ENCODE data around the gene GPRIN2.
"Not testable (repeated sequence)": the region's sequence is repeated elsewhere in the genome, so short reads cannot be mapped to it uniquely, and the experiment has no call there.

GPRIN2 gene

DNA sequence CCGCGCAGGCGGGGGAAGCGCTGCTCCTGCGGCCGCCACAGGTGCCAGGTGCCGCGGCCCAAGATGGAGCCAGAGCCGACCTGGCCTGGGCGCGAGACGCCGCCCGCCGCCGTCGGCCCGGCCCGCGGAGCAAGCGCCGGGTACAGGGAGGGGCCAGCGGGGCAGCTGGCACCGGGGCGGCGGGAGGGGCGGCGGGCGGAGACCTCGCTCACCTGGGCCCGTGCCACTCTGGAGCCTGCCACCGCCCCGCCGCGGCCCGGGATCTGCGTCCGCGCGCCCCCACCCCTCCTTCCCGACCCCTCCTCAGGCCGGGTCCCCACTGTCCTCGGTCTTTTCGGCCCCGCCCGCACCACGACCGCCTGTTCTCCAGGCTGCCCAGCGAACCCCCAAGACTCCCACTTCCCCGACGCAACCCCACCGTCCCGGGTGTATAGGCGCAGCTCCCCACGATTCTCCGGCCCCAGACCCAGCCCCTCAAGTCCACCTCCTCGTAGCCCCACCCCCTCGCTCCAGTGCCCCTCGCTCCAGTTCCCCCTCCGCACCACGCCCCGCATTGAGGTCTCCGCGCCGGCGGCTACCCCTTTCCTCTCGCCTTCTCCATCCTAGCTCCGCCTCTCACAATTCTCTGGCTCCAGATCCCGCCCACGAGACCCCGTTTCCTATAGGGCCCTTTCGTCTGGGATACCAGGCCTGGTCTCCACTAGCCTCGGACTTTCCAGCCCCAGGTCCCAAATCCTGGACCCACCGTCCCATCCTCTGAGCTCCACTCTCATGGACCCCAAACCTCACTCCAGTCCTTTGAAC lies at the start of gene GPRIN2:
TSS of gene GPRIN2 (minus strand) at position 144 of the 804 bp plus-strand sequence. CDS start 5,922 bp downstream, outside the sequence.
- no peak for DNase-seq (ENCODE audit: low spot score)

DNA sequence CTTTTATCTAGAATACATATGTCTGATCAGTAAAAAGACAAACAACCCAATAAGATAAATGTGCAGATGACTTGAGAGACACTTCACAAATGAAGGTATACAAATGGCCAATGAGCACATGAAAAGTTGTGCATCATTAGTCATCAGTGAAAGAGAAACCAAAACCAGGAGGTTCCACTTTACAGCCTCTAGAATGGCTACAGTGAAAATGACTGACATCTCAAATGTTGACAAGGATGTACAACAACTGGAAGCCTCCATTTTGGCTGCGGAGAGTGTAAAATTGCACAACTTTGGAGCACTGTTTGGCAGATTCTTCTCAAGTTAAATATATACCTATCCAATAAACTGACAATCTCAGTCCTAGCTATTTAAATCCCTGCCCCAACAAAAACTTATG lies 44.1 kb upstream of the GPRIN2 start:
- not testable (repeated sequence) for DNase-seq (ENCODE audit: low spot score)

DNA sequence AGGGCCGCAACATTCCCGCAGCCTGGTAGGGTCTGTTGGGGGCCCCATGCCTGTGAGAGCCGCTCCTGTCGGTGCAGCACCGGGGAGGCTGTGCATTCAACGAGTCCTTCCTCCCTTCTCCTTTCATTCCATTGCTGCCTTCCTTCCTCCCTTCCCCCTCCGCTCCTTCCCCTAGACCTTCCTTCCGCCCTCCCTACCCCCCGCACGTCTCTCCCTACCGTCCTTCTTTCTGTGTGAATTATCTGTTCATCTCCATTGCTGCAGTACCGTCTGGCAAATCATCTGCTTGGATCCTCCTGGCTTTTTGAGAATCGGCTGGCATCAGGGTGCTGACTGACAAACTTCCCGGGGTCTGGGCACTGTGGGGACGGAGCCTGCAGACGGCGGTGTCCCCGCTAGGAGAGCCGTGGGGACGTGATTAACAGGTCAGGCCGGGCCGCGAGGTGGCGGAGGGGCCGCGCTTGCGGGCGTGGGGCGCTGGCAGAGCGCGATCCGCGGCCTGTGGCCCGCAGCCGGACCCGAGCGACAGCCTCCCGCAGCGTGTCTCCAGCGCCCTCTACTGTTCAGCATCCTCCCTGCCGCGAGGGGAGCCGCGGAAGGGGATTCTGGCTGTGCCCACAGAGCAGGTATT lies 41.3 kb upstream of the GPRIN2 start:
- not testable (repeated sequence) for DNase-seq (ENCODE audit: low spot score)

DNA sequence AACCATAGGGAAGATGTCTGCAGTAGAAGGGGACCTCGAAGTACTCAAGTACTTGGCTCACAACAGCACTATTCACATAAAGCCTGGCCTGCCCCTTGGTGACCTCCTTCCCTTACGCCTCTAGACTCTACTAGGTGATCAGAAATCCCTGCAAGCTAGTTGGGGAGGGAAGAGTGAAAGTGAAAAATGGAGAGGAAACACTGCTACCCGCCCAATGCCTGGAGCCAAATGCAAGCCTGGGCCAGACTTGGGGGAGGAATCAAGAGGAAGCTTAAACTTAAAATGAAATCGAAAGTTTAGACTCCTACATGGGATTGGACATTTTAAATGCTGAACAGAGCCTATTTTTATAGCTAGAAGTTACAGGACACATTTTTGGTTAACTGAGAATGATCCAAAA lies 40.1 kb upstream of the GPRIN2 start:
- DNase-seq (ENCODE audit: low spot score), result not testable (repeated sequence)

DNA sequence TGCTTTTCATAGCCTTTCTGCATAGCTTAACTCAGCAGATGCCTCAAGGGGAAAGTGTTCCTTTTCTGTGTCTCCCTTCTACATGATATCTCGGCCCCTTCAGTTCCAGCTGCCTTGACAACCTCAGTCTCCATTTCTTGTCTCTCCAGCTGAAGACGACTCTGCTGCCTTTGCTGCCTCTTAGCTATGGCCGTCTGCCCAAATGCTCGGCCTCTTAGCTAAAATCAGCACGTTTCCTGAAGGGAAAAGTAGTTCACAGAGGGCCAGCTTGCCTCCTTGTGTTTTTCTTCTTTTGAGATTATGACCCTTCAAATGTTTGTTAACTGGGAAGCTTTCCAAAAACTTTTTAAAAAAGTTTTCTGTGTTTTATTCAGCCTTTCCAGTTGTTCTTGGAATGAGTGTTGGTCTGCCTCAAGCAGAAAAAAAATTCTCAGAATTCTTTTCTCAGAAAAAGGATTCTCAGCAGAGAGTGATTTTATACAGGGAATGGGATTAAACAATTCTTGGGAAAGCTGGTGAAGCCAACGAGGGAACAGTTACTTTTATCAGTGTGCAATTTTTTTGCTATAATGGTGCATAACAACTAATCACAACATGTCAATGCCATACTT lies 38.1 kb upstream of the GPRIN2 start:
- not testable (repeated sequence) for DNase-seq (ENCODE audit: low spot score)

DNA sequence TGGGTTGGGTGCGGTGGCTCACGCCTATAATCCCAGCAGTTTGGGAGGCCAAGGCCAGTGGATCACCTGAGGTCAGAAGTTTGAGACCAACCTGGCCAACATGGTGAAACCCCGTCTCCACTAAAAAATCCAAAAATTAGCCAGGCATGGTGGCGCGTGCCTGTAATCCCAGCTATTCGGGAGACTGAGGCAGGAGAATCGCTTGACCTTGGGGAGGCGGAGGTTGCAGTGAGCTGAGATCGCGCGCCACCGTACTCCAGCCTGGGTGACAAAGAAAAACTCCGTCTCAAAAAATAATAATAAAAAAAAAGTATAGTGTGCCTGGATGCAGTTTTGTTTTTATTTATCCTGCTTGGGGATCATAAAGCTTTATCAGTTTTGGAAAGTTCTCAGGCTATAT lies 36.8 kb upstream of the GPRIN2 start:
- DNase-seq (ENCODE audit: low spot score), result not testable (repeated sequence)

DNA sequence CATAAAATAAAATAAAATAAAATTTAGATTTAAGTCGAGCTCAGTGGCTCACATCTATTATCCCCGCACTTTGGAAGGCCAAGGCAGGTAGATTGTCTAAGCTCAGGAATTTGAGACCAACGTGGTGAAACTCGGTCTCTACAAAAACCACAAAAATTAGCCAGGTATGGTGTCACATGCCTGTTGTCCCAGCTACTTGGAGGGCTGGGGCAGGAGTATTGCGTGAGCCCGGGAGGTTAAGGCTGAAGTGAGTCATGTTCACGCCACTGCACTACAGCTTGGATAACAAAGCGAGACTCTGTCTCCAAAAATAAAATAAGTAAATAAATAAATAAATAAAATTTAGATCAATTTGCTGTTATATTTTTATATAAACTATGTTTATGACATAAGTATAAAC lies 34.6 kb upstream of the GPRIN2 start:
- DNase-seq (ENCODE audit: low spot score), result not testable (repeated sequence)

DNA sequence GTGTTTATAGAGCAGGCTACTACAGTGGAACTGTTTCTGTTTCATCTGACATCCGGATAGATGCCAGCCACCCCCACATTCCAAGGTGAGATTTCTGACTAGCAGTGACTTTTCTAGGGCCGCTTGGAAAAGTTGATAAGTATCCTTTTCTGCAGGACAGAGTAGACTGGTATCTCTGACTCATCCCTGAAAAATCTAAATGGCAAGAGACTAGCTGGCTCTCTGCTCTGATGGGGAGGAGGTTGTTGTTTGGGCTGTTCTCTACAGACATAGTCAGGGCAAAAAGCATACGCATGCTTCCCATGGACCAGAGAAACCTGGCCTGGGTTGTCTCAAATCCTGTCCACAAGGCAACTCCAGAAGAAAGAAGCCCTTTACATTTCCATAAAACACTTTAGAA lies 33.1 kb upstream of the GPRIN2 start:
- not testable (repeated sequence) for DNase-seq (ENCODE audit: low spot score)

DNA sequence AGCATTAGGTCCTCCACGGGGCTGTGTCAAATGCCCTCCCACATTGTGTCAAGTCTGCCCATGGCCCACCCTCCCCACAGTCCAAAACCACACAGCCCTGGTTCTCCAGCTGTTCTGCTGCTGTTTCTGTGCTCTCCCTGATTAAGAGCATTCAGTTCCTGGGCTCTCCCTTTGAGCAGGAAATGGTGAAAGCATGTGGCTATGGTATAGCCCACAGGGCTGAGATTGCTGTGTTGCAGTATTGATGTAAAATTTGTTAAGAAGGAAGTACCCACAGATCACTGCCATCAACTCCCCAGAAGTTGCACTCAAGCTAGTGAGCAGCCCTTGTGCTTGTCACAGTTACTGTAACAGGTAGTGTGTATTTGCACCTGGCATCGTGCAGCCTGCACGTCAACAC lies 31.8 kb upstream of the GPRIN2 start:
- DNase-seq (ENCODE audit: low spot score), result not testable (repeated sequence)

DNA sequence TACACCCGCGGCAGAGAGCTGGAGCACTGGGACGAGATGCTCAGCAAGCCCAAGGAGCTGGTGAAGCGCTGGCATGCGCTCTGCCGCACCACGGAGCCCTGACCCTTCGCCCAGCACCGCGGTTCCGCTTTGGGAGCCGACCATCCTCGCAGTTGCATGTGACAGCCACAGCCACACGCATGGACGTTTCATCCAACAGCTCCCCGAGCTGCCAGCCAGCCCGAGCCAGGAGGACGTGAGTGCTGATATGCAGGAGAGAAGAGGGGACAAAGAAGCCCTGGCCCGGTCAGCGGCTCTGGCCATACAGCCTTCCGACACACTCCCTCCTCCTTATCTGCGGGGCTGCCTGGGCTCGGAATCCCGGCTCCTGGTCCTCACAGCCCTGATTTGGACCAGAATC lies 31.1 kb upstream of the GPRIN2 start:
- not testable (repeated sequence) for DNase-seq (ENCODE audit: low spot score)

DNA sequence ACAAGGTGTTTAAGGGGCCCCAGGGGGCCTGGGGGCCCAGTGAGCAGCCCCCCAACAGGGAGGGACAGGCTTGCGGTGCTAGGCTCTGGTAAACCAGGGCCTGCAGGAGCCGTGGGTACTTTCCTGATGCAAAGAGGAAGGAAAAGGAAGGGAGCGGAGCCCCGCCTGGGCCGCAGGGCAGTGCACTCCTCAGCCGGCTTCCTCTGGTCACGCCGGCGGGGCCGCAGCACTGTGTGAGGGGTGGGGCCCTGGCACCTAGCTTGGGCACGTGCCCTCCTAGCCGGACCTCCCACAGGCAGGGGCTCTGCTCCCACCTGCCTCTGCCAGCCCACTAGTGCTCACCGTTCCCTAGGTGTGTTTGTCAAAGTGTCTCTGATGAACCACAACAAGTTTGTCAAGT lies 28.8 kb upstream of the GPRIN2 start:
- not testable (repeated sequence) for DNase-seq (ENCODE audit: low spot score)

DNA sequence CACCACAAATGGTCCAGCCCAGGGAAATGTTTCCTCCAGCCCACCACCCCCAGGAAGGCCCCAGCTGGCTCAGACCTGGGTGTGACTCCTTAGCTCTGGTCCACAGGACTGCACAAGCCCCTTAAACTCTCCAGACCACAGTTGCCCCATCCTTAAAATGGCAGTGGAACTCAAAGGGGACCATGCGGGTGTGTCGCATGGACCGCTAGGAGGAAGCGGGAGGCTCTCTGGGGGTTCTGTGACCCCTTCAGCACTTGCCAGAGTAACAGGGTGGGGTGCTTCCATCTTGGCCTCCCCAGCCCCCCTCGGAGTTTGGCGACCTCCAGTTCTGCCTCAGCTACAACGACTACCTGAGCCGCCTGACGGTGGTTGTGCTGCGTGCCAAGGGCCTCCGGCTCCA lies 27.7 kb upstream of the GPRIN2 start:
- DNase-seq (ENCODE audit: low spot score), result not testable (repeated sequence)

DNA sequence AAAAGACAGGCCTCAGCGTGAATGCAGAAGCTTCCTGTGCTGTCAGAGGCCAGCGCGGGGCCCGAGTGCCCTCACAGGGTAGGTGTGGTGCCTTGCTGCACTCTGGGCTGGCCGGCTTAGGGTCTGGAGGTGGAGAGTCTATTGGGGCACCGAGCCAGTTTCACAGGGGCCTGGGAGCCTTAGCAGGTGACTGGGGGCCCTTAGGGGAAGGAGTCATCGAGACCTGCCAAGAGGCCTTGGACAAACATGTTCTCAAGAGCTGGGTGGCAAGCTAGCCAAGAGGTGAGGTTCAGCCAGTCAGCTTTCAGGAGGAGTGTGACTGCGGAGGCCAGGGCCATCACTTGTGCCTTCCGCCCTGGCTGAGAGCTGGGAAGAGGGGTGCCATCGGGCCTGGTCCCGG lies 26.1 kb upstream of the GPRIN2 start:
- DNase-seq (ENCODE audit: low spot score), result not testable (repeated sequence)

DNA sequence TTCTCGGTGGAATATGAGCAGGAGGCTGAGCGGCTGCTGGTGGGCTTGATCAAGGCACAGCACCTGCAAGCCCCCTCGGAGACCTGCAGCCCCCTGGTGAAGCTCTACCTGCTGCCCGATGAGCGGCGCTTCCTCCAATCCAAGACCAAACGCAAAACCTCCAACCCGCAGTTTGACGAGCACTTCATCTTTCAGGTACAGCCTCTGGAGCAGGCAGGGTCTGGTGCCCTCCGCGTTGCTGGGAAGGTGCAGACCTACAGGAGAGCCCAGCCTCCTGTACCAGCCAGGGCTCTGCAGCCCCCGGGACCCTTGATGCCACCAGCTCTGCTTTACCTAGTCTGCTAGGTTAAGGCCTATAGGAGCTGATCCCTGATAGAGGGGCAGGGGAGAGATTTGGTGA lies 25.5 kb upstream of the GPRIN2 start:
- DNase-seq (ENCODE audit: low spot score), result not testable (repeated sequence)

DNA sequence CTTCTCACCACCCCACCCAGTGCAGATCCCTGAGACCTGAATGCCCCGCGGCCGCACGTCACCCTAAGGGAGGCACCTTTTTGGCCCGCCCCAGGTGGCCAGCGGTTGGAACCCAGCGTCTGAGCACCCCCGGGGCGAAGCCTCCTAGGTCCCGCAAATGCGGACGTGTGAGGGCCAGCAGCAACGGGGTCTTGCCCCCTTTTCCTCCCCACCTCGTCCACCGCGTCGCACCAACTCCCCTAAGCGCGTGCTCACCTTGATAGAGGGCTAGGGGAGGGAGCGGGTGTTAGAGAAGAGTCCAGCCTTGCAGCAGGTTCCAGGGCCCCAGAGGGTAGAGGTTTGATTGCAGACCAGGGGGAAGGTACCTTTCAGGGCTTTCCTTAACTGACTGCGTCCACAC lies 22.9 kb upstream of the GPRIN2 start:
- not testable (repeated sequence) for DNase-seq (ENCODE audit: low spot score)

DNA sequence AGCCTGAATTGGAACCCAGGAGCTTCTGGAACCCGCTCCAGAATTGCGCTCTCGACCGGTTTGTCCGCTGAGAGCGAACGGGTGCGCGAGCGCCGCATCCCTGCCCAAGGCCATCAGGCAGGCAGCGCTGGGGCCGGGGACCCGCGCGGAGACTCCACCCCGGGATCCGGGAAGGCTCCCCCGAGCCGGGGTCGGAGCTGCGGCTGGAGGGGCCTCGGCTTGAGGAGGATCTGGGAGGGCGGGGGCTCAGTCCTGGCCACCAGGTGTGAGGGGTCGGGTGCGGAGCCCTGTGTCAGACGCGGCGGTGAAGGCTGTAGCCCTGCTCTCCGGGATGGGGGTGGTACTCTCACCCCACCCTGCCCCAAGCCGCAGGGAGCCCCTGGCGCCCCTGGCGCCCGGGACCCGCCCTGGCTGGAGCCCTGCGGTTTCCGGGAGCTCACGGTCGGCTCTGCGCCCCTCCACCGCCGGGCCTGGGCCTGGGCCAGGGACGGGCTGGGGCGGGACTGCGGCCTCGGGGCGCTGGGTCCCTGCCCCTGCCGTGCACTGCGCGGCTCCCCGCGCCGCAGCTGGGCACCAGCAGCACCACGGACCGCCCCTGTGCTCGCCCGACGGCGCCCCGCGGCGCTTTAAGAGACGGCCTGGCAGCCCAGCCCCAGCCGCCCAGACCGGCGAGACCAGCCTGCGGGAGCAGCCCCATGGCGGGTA lies 22.2 kb upstream of the GPRIN2 start, which contains the start of gene SYT15:
TSS of gene SYT15 (plus strand) at position 655 of the 705 bp plus-strand sequence. CDS start at position 696, 41 bp downstream.
- not testable (repeated sequence) for DNase-seq (ENCODE audit: low spot score)

DNA sequence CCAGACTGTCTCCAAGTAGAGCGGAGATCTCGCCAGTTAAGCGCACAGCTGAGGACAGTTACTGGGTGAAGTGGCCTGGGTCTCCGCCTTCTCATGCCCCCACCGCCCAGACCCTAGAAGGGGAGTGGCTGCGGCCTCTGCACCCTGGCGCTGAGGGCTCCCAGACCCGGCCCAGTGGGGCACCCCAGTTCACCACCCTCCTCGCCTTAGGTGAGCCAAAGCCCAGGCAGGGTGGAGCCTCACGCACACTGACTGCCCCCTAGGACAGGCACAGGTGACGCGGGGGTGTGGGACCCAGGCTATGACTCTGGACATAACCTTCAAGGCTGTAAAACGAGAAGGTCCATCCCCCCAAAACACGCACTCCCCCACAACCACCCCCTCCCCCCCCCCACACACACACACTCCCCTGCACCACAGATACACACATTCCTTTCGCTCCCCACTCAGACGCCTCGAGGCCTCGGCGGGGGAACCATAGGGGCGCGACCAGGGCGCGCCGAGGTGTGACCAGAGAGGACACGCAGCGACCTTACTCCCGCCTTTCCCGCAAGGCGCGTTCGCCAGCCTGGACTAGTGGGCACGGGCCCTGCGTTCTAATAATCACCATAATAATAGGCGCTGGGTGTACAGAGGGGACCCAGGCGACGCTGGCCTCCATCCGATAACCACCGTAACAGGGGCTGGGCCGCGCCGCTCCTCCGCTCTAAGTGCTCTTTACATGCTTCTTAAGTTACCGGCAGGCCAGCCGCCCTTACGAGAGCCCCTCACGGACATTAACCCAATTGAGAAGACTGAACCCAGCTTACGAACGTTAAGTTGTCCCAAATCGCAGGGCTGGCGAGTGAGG lies 21.4 kb upstream of the GPRIN2 start:
- not testable (repeated sequence) for DNase-seq (ENCODE audit: low spot score)

DNA sequence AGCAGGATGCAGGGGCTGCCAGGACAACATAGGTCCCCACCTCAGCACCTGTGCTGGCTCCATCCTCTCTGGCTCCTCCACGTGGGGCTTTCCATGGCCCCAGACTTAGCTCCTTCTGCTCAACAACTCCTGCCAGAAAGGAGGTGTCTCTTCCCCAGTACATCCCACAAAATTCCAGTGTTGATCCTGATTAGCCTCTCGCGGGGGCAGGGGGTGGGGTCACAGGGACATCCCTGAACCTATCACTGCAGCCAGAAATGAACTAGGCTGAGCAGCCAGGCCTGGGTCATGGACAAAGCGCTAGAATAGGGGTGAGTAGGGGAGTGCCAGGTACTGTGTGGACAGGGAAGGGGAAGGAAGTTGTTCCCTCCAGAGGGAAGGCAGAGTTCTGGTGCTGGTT lies 17.4 kb upstream of the GPRIN2 start:
- DNase-seq (ENCODE audit: low spot score), result not testable (repeated sequence)

DNA sequence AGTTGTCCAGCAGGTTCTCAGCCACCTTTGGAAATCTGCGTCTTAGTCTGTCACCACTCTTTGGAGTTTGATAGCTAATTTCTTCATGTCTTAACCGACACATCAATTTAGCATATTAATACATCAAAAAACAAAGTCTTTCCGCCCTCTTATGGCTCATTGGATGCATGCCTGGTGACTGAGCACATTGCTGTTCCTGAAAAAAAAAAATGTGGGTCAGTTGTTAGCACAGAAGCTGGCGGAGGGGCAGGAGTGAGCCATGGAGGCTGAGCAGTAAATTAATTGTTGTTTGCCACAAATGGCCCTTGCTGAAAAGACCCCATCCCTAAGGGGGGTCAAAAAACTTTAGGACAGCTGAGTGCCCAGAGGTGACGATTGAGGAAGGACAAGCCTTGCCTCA lies 16.9 kb upstream of the GPRIN2 start:
- not testable (repeated sequence) for DNase-seq (ENCODE audit: low spot score)

DNA sequence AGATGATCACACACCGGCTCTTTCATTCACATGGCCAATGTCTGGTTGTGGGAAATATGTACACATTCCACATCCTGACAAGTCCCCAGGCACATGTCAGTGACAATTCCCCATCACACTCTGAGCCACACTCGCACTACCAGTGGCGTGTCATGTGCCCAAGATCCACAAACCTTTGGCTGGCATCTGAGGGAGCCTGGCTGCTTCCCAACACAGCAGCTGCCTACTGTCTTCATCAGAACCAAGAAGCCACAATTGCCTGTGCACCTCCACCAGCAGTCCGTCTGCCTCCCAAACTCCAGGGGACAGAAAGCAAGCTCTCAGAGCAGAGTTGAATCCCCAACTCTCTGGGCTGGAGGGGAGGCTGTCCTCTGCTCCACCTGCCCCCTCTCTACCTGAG lies 16.3 kb upstream of the GPRIN2 start:
- not testable (repeated sequence) for DNase-seq (ENCODE audit: low spot score)

DNA sequence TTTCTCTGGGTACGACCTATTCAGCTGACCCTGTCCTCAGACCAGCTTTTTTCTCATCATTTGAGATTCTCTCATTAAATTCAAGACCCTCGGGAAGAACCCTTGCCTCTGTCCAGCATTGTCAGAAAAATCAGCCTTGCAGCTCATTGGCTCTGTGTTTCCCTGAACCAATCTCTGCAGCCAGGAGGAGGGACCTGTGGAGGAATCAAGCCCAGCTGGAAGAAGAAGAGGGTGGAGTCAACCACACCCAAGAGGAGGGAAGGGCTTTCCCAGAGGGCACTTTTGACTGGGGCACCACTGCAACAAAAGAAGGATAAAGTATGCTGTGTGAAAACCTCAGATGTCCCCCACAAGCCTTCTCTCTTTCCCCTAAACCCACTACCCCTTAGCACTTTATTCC lies 14.2 kb upstream of the GPRIN2 start:
- not testable (repeated sequence) for DNase-seq (ENCODE audit: low spot score)
